NOMO-1 treated with dmso at 0.1 percent for 144 hours (cell line): ENCODE measurements around the gene CCDC12.
A peak's percentile ranks its signal among the peaks of the same experiment; 100 is the strongest.

Source experiments
- DNase-seq: peaks from one replicate; lab custom pipeline; 2025; ENCODE audit not compliant: unreplicated experiment; lab: John Stamatoyannopoulos, UW

The CCDC12 gene

DNA sequence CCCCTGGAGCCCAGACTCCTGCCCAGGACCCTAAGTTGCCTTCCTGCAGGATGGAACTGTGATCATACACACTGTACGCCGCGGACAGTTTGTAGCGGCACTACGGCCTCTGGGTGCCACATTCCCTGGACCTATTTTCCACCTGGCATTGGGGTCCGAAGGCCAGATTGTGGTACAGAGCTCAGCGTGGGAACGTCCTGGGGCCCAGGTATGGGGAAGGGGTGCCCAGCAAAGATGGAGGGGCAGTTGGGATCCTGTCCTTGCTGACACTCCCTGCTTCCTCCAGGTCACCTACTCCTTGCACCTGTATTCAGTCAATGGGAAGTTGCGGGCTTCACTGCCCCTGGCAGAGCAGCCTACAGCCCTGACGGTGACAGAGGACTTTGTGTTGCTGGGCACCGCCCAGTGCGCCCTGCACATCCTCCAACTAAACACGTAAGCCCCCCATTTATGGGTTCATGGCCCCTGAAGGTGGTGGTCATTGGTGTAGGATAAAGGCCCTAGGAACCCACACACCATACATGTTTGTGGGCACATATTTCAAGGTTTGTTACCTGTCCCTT is 31.8 kb upstream of the CCDC12 start:
- DNase-seq = no peak

DNA sequence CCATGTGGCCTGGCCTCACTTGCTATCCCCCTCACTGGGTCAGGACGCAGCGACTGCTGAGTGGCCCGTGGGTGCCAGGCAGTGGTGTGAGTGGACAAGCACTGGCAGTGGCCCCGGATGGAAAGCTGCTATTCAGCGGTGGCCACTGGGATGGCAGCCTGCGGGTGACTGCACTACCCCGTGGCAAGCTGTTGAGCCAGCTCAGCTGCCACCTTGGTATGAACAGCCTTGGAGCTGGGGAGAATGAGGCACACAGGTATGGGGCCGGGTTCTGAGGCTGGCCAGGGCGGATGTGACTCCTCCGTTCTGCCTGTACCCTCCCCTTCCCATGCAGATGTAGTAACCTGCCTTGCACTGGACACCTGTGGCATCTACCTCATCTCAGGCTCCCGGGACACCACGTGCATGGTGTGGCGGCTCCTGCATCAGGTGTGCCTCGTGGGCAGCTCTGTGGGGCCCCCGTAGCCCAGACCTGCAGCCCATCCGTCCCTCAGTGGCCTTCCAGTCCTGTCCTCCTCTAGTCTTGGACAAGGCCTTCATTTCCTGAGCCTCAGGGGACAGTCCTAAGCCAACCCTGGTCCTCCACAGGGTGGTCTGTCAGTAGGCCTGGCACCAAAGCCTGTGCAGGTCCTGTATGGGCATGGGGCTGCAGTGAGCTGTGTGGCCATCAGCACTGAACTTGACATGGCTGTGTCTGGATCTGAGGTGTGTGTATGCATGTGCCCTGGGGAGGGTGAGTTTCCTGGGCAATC is 31.1 kb upstream of the CCDC12 start:
- DNase-seq = no peak

DNA sequence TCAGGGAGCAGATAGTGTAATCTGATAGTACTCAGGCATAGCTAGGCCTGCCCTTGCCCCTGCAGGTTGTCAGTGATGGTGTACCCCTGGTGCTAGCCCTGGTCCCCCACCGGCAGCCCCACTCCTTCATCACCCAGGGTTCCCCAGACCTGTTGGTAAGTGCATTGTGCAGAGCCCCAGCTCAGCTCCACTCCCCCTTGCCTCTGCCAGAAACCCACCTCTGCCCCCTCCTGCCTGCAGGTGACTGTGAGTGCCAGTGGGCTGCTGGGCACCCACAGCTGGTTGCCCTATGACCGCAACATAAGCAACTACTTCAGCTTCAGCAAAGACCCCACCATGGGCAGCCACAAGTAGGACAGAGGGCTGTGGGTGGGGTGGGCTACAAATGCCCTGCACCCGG is 30.5 kb upstream of the CCDC12 start:
- DNase-seq = no peak

DNA sequence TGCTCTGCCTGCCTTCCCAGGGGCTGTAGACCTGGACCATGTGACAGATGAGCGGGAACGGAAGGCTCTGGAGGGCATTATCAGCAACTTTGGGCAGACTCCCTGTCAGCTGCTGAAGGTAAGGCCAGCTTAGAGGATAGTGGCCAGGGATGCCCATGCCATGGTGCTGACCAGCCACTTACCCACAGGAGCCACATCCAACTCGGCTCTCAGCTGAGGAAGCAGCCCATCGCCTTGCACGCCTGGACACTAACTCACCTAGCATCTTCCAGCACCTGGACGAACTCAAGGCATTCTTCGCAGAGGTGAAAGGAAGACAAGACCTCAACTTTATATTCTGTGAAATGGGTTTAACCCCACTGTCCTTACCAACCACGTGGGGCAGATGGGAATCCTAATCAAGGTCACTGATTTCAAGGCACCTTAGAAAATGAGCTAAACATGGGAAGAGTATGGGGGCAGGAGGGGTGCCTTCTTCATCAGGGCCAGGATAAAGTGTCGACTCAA is 29.7 kb upstream of the CCDC12 start:
- DNase-seq = no peak

DNA sequence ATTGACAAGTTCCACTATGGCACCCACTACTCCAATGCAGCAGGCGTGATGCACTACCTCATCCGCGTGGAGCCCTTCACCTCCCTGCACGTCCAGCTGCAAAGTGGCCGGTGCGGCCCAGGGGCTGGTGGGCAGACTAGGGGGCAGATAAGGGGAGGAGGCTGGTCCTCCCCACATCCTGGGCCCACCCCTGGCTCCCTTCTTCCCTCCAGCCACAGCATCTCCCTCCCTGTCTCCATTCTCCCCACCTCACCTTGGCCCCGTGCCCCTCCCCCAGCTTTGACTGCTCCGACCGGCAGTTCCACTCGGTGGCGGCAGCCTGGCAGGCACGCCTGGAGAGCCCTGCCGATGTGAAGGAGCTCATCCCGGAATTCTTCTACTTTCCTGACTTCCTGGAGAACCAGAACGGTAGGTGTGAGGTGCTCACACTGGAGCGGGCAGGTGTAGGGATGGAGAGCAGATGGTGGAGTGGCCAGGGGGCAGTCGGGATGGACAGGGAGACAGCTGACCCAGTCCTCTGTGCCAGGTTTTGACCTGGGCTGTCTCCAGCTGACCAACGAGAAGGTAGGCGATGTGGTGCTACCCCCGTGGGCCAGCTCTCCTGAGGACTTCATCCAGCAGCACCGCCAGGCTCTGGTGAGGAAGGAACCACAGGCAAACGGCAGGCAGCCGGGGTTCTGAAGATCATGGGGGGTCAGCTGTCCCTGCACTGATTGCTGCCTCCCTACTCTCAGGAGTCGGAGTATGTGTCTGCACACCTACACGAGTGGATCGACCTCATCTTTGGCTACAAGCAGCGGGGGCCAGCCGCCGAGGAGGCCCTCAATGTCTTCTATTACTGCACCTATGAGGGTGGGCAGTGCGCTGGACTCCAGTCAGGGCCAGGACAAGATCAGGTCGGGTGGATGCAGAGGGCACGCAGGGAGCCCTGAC is 28.9 kb upstream of the CCDC12 start:
- no peak for DNase-seq

DNA sequence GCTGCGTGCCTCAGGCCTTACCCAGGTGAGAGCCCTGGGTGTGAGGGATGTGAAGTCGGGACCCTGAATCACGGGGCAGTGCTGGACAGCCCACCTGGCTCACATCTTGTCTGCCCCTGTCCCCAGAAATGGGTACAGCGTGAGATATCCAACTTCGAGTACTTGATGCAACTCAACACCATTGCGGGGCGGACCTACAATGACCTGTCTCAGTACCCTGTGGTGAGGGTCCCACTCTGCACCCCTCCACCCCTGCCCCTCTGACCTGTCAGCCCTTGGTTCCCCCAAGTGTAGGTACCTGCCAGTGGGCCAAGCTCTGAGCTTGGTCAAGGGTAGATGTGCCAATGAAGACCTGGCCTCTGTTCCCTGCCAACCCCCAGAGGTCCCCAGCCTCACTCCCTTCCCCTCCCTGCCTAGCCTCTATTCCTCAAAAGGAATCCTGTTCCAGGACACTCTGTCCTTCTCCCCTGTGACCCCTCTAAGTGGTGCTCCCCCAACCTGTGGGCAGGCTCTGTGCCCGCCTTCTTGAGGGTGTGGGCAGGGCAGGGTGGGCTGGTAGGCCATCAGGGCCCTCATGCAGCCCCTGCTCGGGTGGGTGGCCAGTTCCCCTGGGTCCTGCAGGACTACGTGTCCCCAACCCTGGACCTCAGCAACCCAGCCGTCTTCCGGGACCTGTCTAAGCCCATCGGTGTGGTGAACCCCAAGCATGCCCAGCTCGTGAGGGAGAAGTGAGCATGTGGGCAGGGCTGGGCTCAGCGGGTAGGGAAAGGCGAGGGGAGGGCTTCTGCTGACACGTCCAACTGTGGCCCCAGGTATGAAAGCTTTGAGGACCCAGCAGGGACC is 28.0 kb upstream of the CCDC12 start:
- DNase-seq = no peak

DNA sequence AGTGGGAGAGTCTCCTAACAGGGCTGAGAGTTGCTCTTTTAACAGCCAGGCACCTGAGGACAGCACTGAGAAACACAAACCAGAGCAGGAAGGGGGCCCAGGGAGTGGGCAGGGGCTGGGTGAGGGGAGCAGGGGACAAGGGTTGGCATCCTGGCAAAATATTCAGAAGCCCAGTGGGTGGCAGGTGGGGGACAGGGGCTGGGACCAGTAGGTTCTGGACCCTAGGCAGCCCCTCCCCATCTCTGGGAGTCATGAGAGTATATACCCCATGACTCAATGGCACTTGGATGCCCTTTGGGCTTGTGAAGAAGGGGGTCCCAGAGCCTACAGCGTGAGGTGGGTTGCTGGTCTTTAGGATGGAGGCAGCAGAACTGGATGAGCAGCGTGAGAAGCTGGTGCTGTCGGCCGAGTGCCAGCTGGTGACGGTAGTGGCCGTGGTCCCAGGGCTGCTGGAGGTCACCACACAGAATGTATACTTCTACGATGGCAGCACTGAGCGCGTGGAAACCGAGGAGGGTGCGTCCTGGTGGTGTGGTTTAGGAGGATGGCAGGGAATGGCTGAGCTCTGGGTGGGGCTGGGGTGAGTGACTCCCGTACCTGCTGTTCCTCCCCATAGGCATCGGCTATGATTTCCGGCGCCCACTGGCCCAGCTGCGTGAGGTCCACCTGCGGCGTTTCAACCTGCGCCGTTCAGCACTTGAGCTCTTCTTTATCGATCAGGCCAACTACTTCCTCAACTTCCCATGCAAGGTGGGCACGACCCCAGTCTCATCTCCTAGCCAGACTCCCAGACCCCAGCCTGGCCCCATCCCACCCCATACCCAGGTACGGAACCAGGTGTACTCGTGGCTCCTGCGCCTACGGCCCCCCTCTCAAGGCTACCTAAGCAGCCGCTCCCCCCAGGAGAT is 27.2 kb upstream of the CCDC12 start:
- DNase-seq = no peak

DNA sequence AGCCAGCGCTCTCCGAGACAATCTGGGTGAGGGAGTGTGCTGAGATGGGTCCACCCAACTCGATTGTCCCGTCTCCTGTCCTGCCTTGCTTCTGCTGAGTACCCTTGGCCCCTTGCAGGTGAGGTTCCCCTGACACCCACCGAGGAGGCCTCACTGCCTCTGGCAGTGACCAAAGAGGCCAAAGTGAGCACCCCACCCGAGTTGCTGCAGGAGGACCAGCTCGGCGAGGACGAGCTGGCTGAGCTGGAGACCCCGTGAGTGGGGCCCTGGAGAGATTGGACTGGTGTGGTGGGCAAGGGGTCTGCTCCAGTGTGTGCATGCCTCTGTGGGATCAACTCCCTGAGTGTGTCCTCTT is 26.5 kb upstream of the CCDC12 start:
- DNase-seq = no peak

DNA sequence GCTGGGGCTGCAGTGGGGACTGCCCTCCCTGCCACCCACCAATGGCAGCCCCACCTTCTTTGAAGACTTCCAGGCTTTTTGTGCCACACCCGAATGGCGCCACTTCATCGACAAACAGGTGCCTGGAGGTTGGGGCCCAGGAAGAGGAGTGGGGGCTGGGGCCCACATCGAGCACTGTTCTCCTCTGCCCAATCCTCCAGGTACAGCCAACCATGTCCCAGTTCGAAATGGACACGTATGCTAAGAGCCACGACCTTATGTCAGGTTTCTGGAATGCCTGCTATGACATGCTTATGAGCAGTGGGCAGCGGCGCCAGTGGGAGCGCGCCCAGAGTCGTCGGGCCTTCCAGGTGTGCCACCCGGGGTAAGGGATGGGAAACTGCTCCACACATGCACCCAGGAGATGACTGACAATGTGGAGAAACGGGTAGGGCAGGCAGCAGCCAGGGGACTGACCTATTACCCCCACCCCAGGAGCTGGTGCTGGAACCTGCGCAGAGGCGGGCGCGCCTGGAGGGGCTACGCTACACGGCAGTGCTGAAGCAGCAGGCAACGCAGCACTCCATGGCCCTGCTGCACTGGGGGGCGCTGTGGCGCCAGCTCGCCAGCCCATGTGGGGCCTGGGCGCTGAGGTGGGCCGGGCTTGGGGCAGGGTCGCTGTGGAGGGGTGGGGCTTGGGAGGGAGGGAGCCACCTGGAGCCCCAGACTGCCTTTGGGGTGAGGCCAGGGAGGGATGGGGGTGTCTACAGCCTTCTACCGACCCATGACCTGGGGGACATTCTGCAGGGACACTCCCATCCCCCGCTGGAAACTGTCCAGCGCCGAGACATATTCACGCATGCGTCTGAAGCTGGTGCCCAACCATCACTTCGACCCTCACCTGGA is 25.9 kb upstream of the CCDC12 start:
- DNase-seq = no peak

DNA sequence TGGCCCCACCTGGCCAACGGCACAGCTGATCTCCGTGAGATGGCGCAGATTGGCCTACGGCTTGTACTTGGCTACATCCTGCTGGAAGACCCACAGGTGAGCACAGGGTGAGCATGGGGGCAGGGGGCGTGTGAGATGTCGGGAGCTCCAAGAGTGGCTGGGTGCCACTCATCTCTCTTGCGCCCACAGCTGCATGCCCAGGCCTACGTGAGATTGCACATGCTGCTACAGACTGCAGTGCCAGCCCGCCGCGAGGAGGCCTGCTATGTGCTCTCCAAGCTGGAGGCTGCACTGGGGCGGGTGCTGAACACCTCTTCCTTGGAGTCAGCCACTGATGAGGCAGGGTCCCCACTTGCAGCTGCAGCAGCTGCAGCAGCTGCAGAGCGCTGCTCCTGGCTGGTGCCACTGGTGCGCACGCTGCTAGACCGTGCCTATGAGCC is 25.2 kb upstream of the CCDC12 start:
- no peak for DNase-seq

DNA sequence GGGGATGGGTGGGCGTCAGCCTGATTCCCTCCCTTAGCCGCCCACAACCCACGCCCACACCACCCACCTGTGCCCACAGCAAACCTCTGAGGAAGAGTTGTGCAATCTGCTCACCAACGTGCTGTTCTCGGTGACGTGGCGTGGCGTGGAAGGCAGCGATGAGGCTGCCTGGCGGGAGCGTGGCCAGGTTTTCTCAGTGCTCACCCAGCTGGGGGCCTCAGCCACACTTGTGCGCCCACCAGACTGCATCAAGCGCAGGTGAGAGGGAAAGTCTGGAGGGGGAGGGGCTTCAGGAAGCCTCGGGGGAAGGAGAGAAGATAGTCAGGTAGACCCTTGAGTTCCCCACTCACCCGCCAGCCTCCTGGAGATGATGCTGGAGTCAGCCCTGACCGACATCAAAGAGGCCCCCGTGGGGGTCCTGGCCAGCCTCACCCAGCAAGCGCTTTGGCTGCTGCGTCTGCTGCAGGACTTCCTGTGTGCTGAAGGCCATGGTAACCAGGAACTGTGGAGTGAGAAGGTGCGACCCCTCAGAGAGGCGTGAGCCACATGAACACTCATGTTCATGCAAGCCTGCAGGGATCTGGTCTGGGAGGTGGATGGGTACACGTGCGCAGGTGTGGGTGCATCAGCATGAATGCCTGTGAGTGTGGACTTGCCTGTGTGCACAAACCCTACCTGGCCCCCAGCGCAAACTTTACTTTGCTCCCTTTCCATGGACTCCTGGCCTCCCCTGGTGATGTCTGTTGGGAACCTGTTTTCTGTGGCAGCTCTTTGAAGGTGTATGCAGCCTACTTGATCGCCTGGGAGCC is 24.6 kb upstream of the CCDC12 start:
- no peak for DNase-seq

DNA sequence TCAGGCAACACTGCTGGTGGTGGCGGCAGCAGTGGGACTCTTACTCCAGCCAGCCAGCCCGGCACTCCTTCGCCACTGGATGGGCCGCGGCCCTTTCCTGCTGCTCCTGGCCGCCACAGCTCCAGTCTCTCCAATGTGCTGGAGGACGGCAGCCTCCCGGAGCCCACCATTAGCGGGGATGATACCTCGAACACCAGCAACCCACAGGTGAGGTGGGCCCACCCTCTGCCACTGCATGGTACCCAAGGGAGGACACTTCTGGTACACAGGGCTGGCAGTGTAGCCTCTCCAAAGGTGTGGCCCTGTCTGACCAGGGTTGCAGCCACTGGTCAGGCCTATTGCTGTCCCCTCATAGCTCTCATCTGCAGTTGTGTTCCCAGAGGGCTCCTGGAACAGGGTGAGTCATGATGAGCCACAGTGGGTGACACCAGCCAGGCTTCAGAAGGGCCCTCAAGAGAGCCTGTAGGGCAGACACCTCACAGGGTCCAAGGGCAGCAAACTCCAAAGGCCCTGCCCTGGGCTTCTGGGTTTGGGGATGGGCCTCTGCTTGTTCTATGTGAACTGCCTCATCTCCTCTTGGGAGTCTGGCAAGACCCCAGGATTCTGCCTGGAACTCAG is 23.8 kb upstream of the CCDC12 start:
- no peak for DNase-seq

DNA sequence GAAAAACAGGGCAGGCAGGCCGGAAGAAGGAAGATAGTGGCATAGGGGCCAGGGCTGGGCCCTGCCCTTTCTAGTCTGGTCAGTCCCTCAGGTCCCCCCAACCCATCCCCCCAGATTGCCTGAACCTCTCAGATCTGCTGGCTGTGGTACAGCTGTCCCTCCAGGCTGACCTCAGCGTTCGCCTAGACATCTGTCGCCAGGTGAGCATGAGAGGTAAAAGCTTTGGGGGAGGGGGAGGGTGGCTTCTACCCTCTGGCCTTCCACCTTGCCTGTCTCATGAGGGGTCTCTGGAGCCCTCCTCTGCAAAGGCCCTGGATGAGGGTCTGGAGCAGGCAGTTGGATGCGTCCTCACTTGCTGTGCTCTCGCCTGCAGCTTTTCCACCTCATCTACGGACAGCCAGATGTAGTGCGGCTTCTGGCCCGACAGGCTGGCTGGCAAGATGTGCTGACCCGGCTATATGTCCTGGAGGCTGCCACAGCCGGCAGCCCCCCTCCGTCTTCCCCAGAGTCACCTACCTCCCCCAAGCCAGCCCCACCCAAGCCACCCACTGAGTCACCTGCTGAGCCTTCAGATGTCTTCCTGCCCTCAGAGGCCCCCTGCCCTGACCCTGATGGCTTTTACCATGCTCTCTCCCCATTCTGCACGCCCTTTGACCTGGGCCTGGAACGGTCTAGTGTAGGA is 23.1 kb upstream of the CCDC12 start:
- no peak for DNase-seq

DNA sequence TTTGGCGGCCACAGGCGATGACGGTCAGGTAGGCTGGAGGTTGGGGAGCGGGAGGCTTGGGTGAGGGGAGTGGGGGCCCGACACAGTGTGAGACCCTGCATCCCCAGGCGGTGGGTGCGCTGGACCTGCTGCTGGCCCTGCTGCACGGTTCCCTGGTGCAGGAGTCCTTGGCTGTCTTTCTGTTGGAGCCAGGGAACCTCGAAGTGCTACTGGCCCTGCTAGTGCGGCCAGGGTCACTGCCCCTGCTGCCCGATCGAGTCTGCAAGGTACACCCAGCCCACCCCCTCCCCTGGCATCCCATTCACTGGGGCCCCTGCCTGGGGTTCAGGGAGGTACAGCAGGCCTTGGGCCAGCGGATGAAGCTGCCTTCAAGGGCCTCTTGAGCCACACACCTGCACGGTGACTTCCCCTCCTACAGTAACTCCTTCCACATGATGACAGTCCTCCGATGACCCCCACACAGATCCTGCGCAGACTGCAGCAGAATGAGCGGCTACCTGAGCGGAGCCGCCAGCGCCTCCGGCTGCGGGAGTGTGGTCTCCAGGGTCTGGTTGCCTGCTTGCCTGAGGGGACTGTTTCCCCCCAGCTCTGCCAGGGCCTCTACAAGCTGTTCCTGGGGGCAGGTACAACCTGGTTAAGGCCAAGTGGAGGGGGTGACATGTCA is 22.4 kb upstream of the CCDC12 start:
- no peak for DNase-seq

DNA sequence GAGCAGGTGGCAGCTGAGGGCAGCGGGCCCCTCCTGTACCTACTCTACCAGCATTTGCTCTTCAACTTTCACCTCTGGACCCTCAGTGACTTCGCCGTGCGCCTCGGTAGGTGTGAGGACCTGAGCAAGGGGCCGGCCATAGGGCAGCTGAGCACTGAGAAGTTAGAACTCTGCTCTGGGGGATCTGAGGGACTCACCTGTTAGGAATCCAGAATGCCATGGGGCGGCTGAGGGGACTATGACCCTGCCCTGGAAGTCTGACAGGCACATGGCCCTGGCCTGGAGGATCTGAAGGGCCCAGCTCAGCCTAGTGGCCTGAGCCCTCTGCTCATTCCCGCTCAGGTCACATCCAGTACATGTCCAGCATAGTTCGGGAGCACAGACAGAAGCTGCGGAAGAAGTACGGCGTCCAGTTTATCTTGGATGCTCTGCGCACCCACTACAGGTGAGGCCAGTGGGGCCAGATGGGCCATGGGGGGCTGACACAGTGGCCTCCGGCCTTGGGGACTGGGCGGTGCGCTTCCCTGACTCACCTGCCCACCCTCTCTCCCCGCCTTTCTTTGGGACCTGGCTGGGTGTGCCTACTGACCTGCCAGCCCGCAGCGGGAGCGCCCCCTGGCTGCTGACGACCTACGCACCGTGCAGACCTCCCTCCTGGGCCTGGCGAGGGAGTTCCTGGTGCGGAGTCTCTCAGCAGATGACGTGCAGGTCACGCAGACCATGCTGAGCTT is 21.7 kb upstream of the CCDC12 start:
- peak; percentile 14 for DNase-seq
